Panc1 (cell line): ENCODE results near the gene ALAS2. TPM values are rescaled to one million over a fixed set of nuclear protein-coding genes. Genes with fewer than 3 reads are reported as not detected.

Experiments used
- ATAC-seq: fragments of 200-7000 bp; cut with Tn5 transposase; 2 replicates; pipeline ENCODE4 v1.9.1; 2020; ENCODE audit warnings: mild to moderate bottlenecking, moderate library complexity
- BruUV-seq: library from RNA; stranded (reverse); fragments of 400-500 nt; replicated peaks from 2 replicates; lab custom pipeline; 2021; lab: Mats Ljungman, UMichigan
- CTCF ChIA-PET: fragments of 300-600 bp; sonication (Branson Sonifier 250); formaldehyde crosslinking; loops from one replicate; lab custom pipeline; 2022; ENCODE audit warnings: antibody characterized with exemption; lab: Charles Lee
- POLR2A ChIA-PET: fragments of 300-600 bp; sonication (Branson Sonifier 250); formaldehyde crosslinking; loops from one replicate; lab custom pipeline; 2022; ENCODE audit warnings: antibody characterized with exemption; lab: Charles Lee
- DNase-seq: peaks from one replicate; pipeline ENCODE4 v3.0.0-alpha.2; 2010; ENCODE audit warnings: low read depth, low spot score
- H3K27ac ChIP-seq: 2 replicates; pipeline ENCODE4 v1.5.1; 2011; ENCODE audit warnings: mild to moderate bottlenecking, low read length, inconsistent platforms
- H3K27me3 ChIP-seq: fragments of 200-500 bp; sonication (Bioruptor generic); 2 replicates; pipeline ENCODE4 v1.6.0; 2014; ENCODE audit warnings: low read length, inconsistent platforms; ENCODE audit not compliant: control insufficient read depth, insufficient read depth
- H3K36me3 ChIP-seq: fragments of 200-500 bp; sonication (Bioruptor generic); 2 replicates; pipeline ENCODE4 v1.5.1; 2014; ENCODE audit warnings: inconsistent platforms, mild to moderate bottlenecking, low read length, moderate library complexity; ENCODE audit not compliant: control insufficient read depth, insufficient read depth
- H3K4me1 ChIP-seq: 2 replicates; pipeline ENCODE4 v1.5.1; 2011; ENCODE audit warnings: inconsistent platforms, mild to moderate bottlenecking, low read length, moderate library complexity; ENCODE audit not compliant: control insufficient read depth, insufficient read depth
- H3K4me3 ChIP-seq, 2 experiments: 2 replicates each; pipeline ENCODE4 v1.5.1; 2011 to 2012; ENCODE audit warnings: low read depth in 2 of 2, low read length in 2 of 2, mild to moderate bottlenecking in 2 of 2, inconsistent platforms in 1 of 2, moderate library complexity in 1 of 2
- H3K9me3 ChIP-seq: fragments of 200-500 bp; sonication (Bioruptor generic); 2 replicates; pipeline ENCODE4 v1.5.1; 2014; ENCODE audit warnings: low read depth, mild to moderate bottlenecking, inconsistent platforms, low read length, moderate library complexity; ENCODE audit not compliant: control insufficient read depth, insufficient read depth
- POLR2AphosphoS5 ChIP-seq: IDR thresholded peaks from 2 replicates; pipeline ENCODE4 v1.6.1; 2012; ENCODE audit warnings: mild to moderate bottlenecking, low read depth, low read length, moderate library complexity
- SIN3A ChIP-seq: IDR thresholded peaks from 2 replicates; pipeline ENCODE4 v1.6.1; 2012; ENCODE audit warnings: low read depth, mild to moderate bottlenecking, low read length, moderate library complexity, borderline replicate concordance; ENCODE audit not compliant: insufficient read depth
- TCF7L2 ChIP-seq: IDR thresholded peaks from 2 replicates; pipeline ENCODE4 v1.6.1; 2011; ENCODE audit warnings: mild to moderate bottlenecking, low read depth, low read length, inconsistent platforms
- in situ Hi-C: cut with HindIII; loops from 2 replicates; pipeline ENCODE4 v1.10.0; 2016; ENCODE audit warnings: low sequenced_read_pairs, low pct_unique_long_range_greater_than_20kb
- intact Hi-C: fragments of 100-400 bp; cut with micrococcal nuclease; formaldehyde crosslinking; loops from one replicate; pipeline ENCODE4 v1.10.0; 2022; ENCODE audit not compliant: unreplicated experiment
- total RNA-seq: library from RNA; stranded (reverse); gene quantifications from one replicate; pipeline ENCODE4 v1.2.1, GENCODE V29; 2021; ENCODE audit not compliant: unreplicated experiment
- TF ChIP-seq, protein P1 (sequence below): fragments of 450-650 bp; IDR thresholded peaks from 2 replicates; pipeline ENCODE4 v1.5.1; 2017; ENCODE audit warnings: mild to moderate bottlenecking
- TF ChIP-seq, protein P2 (sequence below), 2 experiments: IDR thresholded peaks; 2 replicates each; pipeline ENCODE4 v1.6.1; 2011 to 2012; ENCODE audit warnings: low read depth in 2 of 2, control low read depth in 1 of 2, low read length in 1 of 2, mild to moderate bottlenecking in 1 of 2, moderate library complexity in 1 of 2; ENCODE audit not compliant: insufficient read depth in 1 of 2

Gene ALAS2
- total RNA-seq, 1 experiment from 2014 or later: not detected

DNA sequence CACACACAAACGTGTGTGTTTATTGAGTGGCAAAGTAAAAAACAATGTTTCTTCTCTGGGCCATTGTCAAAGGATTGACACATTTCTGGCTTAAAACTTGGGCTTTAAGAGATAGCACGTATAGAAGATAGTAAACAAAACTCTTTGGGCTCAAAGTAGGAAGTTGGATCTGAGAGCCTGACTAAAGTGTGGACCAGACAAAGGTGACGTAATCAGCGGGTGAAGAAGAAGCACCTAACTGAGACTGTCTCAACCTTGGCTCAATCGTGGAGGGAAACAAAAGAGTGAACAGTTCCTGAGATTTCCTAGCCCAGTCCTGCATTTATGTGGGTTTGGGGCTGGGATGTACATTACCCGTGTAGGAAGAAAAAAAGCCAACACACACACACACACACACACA, 50.4 kb downstream of the ALAS2 start:
- TF ChIP-seq TCF7L2 (no peak), POLR2AphosphoS5 (no peak), SIN3A (no peak)
- TF ChIP-seq, protein P1, sequence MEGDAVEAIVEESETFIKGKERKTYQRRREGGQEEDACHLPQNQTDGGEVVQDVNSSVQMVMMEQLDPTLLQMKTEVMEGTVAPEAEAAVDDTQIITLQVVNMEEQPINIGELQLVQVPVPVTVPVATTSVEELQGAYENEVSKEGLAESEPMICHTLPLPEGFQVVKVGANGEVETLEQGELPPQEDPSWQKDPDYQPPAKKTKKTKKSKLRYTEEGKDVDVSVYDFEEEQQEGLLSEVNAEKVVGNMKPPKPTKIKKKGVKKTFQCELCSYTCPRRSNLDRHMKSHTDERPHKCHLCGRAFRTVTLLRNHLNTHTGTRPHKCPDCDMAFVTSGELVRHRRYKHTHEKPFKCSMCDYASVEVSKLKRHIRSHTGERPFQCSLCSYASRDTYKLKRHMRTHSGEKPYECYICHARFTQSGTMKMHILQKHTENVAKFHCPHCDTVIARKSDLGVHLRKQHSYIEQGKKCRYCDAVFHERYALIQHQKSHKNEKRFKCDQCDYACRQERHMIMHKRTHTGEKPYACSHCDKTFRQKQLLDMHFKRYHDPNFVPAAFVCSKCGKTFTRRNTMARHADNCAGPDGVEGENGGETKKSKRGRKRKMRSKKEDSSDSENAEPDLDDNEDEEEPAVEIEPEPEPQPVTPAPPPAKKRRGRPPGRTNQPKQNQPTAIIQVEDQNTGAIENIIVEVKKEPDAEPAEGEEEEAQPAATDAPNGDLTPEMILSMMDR: no peak
- TF ChIP-seq, protein P2, sequence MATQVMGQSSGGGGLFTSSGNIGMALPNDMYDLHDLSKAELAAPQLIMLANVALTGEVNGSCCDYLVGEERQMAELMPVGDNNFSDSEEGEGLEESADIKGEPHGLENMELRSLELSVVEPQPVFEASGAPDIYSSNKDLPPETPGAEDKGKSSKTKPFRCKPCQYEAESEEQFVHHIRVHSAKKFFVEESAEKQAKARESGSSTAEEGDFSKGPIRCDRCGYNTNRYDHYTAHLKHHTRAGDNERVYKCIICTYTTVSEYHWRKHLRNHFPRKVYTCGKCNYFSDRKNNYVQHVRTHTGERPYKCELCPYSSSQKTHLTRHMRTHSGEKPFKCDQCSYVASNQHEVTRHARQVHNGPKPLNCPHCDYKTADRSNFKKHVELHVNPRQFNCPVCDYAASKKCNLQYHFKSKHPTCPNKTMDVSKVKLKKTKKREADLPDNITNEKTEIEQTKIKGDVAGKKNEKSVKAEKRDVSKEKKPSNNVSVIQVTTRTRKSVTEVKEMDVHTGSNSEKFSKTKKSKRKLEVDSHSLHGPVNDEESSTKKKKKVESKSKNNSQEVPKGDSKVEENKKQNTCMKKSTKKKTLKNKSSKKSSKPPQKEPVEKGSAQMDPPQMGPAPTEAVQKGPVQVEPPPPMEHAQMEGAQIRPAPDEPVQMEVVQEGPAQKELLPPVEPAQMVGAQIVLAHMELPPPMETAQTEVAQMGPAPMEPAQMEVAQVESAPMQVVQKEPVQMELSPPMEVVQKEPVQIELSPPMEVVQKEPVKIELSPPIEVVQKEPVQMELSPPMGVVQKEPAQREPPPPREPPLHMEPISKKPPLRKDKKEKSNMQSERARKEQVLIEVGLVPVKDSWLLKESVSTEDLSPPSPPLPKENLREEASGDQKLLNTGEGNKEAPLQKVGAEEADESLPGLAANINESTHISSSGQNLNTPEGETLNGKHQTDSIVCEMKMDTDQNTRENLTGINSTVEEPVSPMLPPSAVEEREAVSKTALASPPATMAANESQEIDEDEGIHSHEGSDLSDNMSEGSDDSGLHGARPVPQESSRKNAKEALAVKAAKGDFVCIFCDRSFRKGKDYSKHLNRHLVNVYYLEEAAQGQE (IDR thresholded peaks at IDR 0.05; ENCODE audit: insufficient read depth in 1 of 2, low read depth in 2 of 2, low read length in 1 of 2): no peak
- DNase-seq (no peak), ATAC-seq (no peak)
- H3K4me1 ChIP-seq: no peaks in the 10 kb centered on the region
- BruUV-seq: no TSS peak
- no peak overlapping the region for H3K27ac ChIP-seq
- ChIA-PET POLR2A (no interaction called here), CTCF (no interaction called here)
- intact Hi-C loops: no loop called here
- in situ Hi-C loops: no loop called here
- H3K27me3 ChIP-seq: no peaks in the 10 kb centered on the region
- H3K9me3 ChIP-seq: no peaks in the 10 kb centered on the region
- H3K36me3 ChIP-seq: no peaks in the 10 kb centered on the region
- no peak overlapping the region for H3K4me3 ChIP-seq

DNA sequence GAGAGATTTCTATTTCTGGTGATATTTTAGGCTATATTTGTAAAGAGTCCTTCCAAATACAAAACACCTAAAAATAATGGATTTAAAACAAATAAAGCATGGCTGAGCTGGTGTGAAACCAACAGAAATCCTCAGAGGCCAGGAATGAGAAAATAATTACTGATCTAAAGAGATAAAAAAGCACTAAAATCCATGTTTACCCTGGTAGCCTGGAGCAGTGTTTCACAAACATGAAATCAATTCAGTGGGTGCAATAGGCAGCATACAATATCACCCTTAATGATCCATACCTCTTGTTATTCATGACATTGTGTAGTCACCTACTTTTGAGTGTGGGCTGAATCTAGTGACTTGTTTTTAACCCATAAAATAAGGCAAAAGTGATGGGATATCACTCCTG, 51.3 kb downstream of the ALAS2 start:
- TF ChIP-seq SIN3A: no peak
- no peak for TF ChIP-seq POLR2AphosphoS5
- TF ChIP-seq, protein P1: no peak
- no peak for TF ChIP-seq TCF7L2
- TF ChIP-seq, protein P2 (IDR thresholded peaks at IDR 0.05; ENCODE audit: insufficient read depth in 1 of 2, low read depth in 2 of 2, low read length in 1 of 2): no peak
- H3K27ac ChIP-seq: no peak overlapping the region
- ATAC-seq (no peak), DNase-seq (no peak)
- H3K4me3 ChIP-seq: no peak overlapping the region
- in situ Hi-C loops: no loop called here
- H3K4me1 ChIP-seq: no peaks in the 10 kb centered on the region
- H3K36me3 ChIP-seq: no peaks in the 10 kb centered on the region
- ChIA-PET POLR2A (no interaction called here), CTCF (no interaction called here)
- no TSS peak for BruUV-seq
- intact Hi-C loops: no loop called here
- H3K27me3 ChIP-seq: no peaks in the 10 kb centered on the region
- no peaks in the 10 kb centered on the region for H3K9me3 ChIP-seq
